GM21367 (cell line): ENCODE data around the gene SPTB.

Experiments
- ATAC-seq: cut with Tn5 transposase; IDR thresholded peaks from one replicate; pipeline ENCODE4 v1.9.1; 2021; ENCODE audit not compliant: unreplicated experiment

The SPTB gene

DNA sequence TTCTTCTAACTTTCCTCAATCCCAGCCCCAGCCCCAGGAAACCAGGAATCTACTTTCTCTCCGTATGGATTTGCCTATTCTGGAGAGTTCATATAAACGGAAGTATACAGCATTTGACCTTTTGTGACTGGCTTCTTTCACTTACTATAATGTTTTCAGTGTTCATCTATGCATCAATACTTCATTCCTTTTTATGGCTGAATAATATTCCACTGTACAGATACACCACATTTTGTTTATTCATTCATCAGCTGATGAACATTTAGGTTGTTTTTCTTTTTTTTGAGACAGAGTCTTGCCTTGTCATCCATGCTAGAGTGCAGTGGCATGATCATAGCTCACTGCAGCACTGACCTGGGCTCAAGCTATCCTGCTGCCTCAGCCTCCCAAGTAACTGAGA, 179.4 kb downstream of the SPTB start:
- ATAC-seq, result no peak

DNA sequence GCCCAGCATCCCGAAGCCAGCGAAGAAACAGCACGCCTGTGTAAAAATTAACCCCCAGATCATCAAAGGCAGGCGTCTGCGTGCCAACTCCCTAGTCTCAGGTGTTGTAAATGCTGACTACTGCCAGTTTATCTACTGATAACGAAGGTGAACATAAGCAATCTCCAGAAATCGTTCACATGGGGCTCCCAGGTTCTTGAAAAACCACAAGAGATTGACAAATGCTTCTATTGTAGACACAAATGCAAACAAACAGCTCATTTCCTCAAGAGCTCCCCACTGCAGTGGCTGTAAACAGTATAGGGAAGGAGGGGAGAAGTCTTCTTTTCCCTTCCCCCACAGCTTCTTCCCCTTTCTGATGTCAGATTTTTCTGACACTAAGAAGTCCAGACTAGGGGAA, 180.8 kb downstream of the SPTB start:
- no peak for ATAC-seq

DNA sequence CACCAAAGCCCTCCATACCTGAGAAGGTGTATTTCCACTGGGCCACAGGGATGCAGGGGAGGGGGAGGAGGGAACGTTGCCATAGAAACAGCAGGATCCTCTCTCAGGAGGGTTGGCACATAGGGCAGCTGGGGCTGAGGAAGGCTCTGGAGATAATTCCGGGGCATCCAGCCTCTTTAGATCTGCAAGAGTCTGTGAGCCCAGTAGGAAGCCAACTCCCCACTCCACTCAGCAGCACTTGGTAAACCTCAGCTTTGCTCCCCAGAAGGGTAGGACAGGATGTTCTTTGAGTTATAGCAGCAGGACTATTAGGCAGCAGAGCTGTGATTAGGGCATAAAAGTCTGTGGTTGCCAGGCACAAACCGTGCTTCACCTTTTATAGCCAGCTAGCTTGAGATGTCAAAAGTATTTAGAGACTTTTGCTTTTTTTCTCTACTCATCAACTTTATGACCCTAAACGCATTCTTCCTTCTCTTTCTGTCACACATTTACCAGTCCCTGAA, 183.3 kb downstream of the SPTB start:
- ATAC-seq, result no peak
